Neuronal stem cell (in vitro differentiated cells): ENCODE measurements around the gene PALS1.
A peak's percentile ranks its signal among the peaks of the same experiment; 100 is the strongest.

Experiments
- DNase-seq: peaks from one replicate; pipeline ENCODE4 v3.0.0-alpha.2; 2013; ENCODE audit warnings: low spot score
- H2AFZ ChIP-seq: one replicate; pipeline ENCODE4 v1.6.1; 2013; ENCODE audit warnings: mild to moderate bottlenecking, low read length, inconsistent platforms
- H2AK5ac ChIP-seq: 2 replicates; pipeline ENCODE4 v1.6.1; 2013; ENCODE audit warnings: low read depth, mild to moderate bottlenecking, inconsistent platforms, low read length, moderate library complexity, mixed read lengths
- H2BK120ac ChIP-seq: 2 replicates; pipeline ENCODE4 v1.6.1; 2013; ENCODE audit warnings: low read depth, mild to moderate bottlenecking, inconsistent platforms, low read length, moderate library complexity, mixed read lengths
- H2BK12ac ChIP-seq: one replicate; pipeline ENCODE4 v1.6.1; 2013; ENCODE audit warnings: low read length, inconsistent platforms
- H2BK15ac ChIP-seq: 2 replicates; pipeline ENCODE4 v1.6.1; 2013; ENCODE audit warnings: mild to moderate bottlenecking, low read length, inconsistent platforms, mixed read lengths
- H2BK5ac ChIP-seq: one replicate; pipeline ENCODE4 v1.6.1; 2013; ENCODE audit warnings: inconsistent platforms, mild to moderate bottlenecking, low read length, moderate library complexity
- H3K14ac ChIP-seq: one replicate; pipeline ENCODE4 v1.6.1; 2013; ENCODE audit warnings: low read length, inconsistent platforms
- H3K18ac ChIP-seq: 2 replicates; pipeline ENCODE4 v1.6.1; 2013; ENCODE audit warnings: low read length, inconsistent platforms
- H3K23ac ChIP-seq: 2 replicates; pipeline ENCODE4 v1.6.1; 2013; ENCODE audit warnings: low read depth, mild to moderate bottlenecking, mixed read lengths, low read length, inconsistent platforms; ENCODE audit not compliant: poor library complexity
- H3K27ac ChIP-seq: replicated peaks from 3 replicates; pipeline ENCODE4 v1.5.1; 2013; ENCODE audit warnings: low read length, inconsistent platforms
- H3K27me3 ChIP-seq, 3 experiments: 2 replicates each; pipeline ENCODE4 v1.6.1; 2013; ENCODE audit warnings: low read length in 3 of 3, mild to moderate bottlenecking in 2 of 3, inconsistent platforms in 1 of 3, low read depth in 1 of 3, mixed read lengths in 1 of 3, moderate library complexity in 1 of 3; ENCODE audit not compliant: control insufficient read depth in 3 of 3, insufficient read depth in 3 of 3
- H3K36me3 ChIP-seq, 2 donors: replicated peaks in 1 of 2; 2 replicates each; pipeline ENCODE4 v1.6.1; 2013; ENCODE audit warnings: low read length in 2 of 2; ENCODE audit not compliant: control insufficient read depth in 2 of 2, insufficient read depth in 2 of 2
- H3K4ac ChIP-seq: 2 replicates; pipeline ENCODE4 v1.6.1; 2013; ENCODE audit warnings: inconsistent platforms, mild to moderate bottlenecking, low read length, moderate library complexity
- H3K4me1 ChIP-seq, 2 donors: 1 replicate in 1 of 2; 2 replicates in 1 of 2; pipeline ENCODE4 v1.6.1; 2013; ENCODE audit warnings: low read length in 2 of 2, low read depth in 1 of 2; ENCODE audit not compliant: control insufficient read depth in 2 of 2, insufficient read depth in 1 of 2
- H3K4me2 ChIP-seq: one replicate; pipeline ENCODE4 v1.6.1; 2013; ENCODE audit warnings: mild to moderate bottlenecking, low read length, inconsistent platforms; ENCODE audit not compliant: insufficient read depth, poor library complexity, severe bottlenecking
- H3K4me3 ChIP-seq, 2 donors: 2 replicates each; pipeline ENCODE4 v1.5.1; 2013; ENCODE audit warnings: low read length in 2 of 2, mild to moderate bottlenecking in 2 of 2, inconsistent platforms in 1 of 2, moderate library complexity in 1 of 2
- H3K79me1 ChIP-seq: one replicate; pipeline ENCODE4 v1.6.1; 2013; ENCODE audit warnings: low read depth, mild to moderate bottlenecking, inconsistent platforms, low read length, moderate library complexity
- H3K9ac ChIP-seq: one replicate; pipeline ENCODE4 v1.6.1; 2013; ENCODE audit warnings: mild to moderate bottlenecking, low read depth, low read length, inconsistent platforms; ENCODE audit not compliant: poor library complexity
- H3K9me3 ChIP-seq, 2 donors: replicated peaks in 1 of 2; 2 replicates each; pipeline versions ENCODE3 to v1.6.1; 2013; ENCODE audit warnings: low read length in 2 of 2, mild to moderate bottlenecking in 2 of 2, inconsistent platforms in 1 of 2, low read depth in 1 of 2, mixed read lengths in 1 of 2, moderate library complexity in 1 of 2; ENCODE audit not compliant: control insufficient read depth in 2 of 2, insufficient read depth in 1 of 2
- H4K8ac ChIP-seq: one replicate; pipeline ENCODE4 v1.6.1; 2013; ENCODE audit warnings: low read depth, mild to moderate bottlenecking, inconsistent platforms, low read length, moderate library complexity
- H4K91ac ChIP-seq: one replicate; pipeline ENCODE4 v1.6.1; 2013; ENCODE audit warnings: low read length, low read depth, mild to moderate bottlenecking, inconsistent platforms; ENCODE audit not compliant: poor library complexity
- WGBS, 2 donors: extraction: QIAGEN DNeasy Blood & Tissue Kit; methylation state at CpG; one replicate each; pipeline ENCODE4 v1.1.7; 2013; ENCODE audit warnings: missing lambda C conversion rate in 2 of 2, mixed read lengths in 1 of 2; ENCODE audit not compliant: insufficient read length in 2 of 2, insufficient replicate concordance in 1 of 2; ENCODE audit errors: extremely low coverage in 2 of 2; 5-methylcytosine and 5-hydroxymethylcytosine counted together

PALS1 gene

GRCh38 chr14:67240978-67241410 is 241 bp upstream of the PALS1 start:
- no peaks in the 10 kb centered on the region for H3K79me1 ChIP-seq
- H3K36me3 ChIP-seq = peaks cover 0 to 2% of the 10 kb centered on the region in 2 donors
- no CpG with 5 or more reads among the region's 54 CpGs for WGBS, 2 donors
- H3K23ac ChIP-seq = peak overlapping the region; percentile 98
- H2BK12ac ChIP-seq = no peak overlapping the region
- H4K91ac ChIP-seq = no peak overlapping the region
- DNase-seq = peak; percentile 97
- peak overlapping the region; percentile 91 for H2AFZ ChIP-seq
- H3K4me1 ChIP-seq = peaks cover 4% of the 10 kb centered on the region in 2 donors
- H3K27me3 ChIP-seq = no peaks in the 10 kb centered on the region
- peak overlapping the region; percentile 100 for H3K27ac ChIP-seq
- no peak overlapping the region for H2AK5ac ChIP-seq
- no peak overlapping the region for H3K14ac ChIP-seq
- H2BK5ac ChIP-seq = peak overlapping the region; percentile 99
- no peak overlapping the region for H3K9ac ChIP-seq
- H3K4me3 ChIP-seq = peak overlapping the region; percentile 61 to 99
- H3K4ac ChIP-seq = no peak overlapping the region
- H2BK15ac ChIP-seq = no peak overlapping the region
- H4K8ac ChIP-seq = no peak overlapping the region
- H3K4me2 ChIP-seq = peak overlapping the region; percentile 63
- no peak overlapping the region for H3K18ac ChIP-seq
- peaks cover 0 to 19% of the 10 kb centered on the region in 2 donors for H3K9me3 ChIP-seq
- no peak overlapping the region for H2BK120ac ChIP-seq

DNA sequence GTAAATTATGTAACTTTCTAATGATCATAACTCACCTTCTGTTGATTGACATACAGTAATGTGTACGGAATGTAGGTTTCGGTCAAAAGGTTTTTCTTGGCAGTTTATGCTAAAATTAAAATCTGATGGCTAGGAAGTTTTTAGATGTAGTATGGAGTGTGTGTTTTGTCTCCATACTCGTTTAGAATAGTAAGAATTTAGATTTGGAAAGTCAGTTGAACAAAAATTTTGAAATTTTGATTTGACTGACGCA is 859 bp downstream of the PALS1 start:
- no peaks in the 10 kb centered on the region for H3K79me1 ChIP-seq
- no peak overlapping the region for H3K18ac ChIP-seq
- H3K36me3 ChIP-seq = peaks cover 0 to 2% of the 10 kb centered on the region in 2 donors
- H2BK120ac ChIP-seq = no peak overlapping the region
- no peak overlapping the region for H2BK12ac ChIP-seq
- no peak overlapping the region for H4K91ac ChIP-seq
- H3K4ac ChIP-seq = no peak overlapping the region
- no peaks in the 10 kb centered on the region for H3K27me3 ChIP-seq
- H3K23ac ChIP-seq = no peak overlapping the region
- peak overlapping the region; percentile 100 for H3K27ac ChIP-seq
- H3K9me3 ChIP-seq = peaks cover 0 to 19% of the 10 kb centered on the region in 2 donors
- no peak overlapping the region for H2BK5ac ChIP-seq
- no CpG with 5 or more reads among the region's 4 CpGs for WGBS, 2 donors
- no peak overlapping the region for H3K14ac ChIP-seq
- peak overlapping the region; percentile 91 for H2AFZ ChIP-seq
- no peak overlapping the region for H4K8ac ChIP-seq
- H3K4me3 ChIP-seq = peak overlapping the region; percentile 61 to 99
- peaks cover 4% of the 10 kb centered on the region in 2 donors for H3K4me1 ChIP-seq
- H2AK5ac ChIP-seq = no peak overlapping the region
- H3K9ac ChIP-seq = no peak overlapping the region
- no peak overlapping the region for H2BK15ac ChIP-seq
- no peak overlapping the region for H3K4me2 ChIP-seq
- DNase-seq = no peak

DNA sequence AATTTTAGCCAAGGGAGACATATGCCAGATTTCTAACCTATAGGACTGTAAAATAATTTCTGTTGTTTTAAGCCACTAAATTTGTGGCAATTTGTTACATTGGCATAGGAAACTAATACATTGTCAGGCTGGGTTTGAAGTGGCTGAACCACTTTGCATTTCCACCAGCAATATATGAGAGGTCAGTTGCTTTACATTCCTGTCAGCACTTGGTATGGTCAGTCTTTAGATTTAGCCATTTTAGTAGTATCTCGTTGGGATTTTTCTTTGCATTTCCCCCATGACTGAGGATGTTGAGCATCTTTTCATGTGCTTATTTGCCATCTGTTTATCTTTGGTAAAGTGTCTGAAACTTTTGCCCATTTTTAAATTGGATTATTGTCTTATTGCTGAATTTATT is 3.9 kb downstream of the PALS1 start:
- Histone ChIP-seq H3K14ac (no peak overlapping the region), H3K9me3 (peaks cover 0 to 19% of the 10 kb centered on the region in 2 donors), H2AK5ac (no peak overlapping the region), H3K4me1 (peaks cover 3 to 5% of the 10 kb centered on the region in 2 donors), H3K18ac (no peak overlapping the region), H2AFZ (no peak overlapping the region), H3K9ac (no peak overlapping the region), H2BK120ac (no peak overlapping the region), H4K8ac (no peak overlapping the region), H3K4me2 (no peak overlapping the region), H2BK15ac (no peak overlapping the region), H3K79me1 (peaks cover 3% of the 10 kb centered on the region), H3K4ac (no peak overlapping the region), H3K27me3 (no peaks in the 10 kb centered on the region), H3K27ac (no peak overlapping the region), H3K36me3 (peaks cover 0 to 6% of the 10 kb centered on the region in 2 donors), H2BK5ac (no peak overlapping the region), H4K91ac (no peak overlapping the region), H3K23ac (no peak overlapping the region), H3K4me3 (no peak overlapping the region), H2BK12ac (no peak overlapping the region)
- no peak for DNase-seq
- WGBS, 2 donors = no CpG with 5 or more reads among the region's 1 CpG

DNA sequence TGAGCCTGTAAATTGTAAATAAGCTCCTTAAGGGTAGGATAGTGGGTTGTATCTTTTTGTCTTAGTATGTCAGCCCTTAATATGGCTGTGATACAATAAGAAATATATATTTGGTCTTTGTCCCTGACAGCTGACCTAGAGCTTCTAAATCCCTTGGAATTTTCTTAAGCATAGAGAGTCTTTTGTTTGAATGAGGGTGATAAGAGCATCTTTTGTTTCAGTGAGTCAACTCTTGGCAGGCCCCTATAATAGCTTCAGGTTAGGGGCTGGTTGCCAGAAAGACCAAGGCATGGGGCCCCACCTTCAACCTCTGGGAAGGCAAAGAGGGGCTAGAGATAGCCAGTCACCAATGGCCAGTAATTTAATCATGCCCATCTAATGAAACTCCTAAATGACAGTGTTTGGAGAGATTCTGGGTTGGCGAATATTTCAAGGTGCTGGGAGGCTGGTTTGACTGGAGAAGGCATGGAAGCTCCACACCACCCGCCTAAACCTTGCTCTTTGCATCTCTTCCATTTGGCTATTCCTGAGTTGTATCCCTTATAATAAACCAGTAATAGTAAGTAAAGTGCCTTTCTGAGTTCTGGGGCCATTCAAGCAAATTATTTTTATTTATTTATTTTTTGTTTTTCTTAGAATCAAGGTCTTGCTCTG is 10.5 kb downstream of the PALS1 start:
- no peak overlapping the region for H3K4me3 ChIP-seq
- no peak overlapping the region for H2BK5ac ChIP-seq
- WGBS, 2 donors = no CpG with 5 or more reads among the region's 2 CpGs
- no peak overlapping the region for H2BK12ac ChIP-seq
- no peak overlapping the region for H2AFZ ChIP-seq
- no peaks in the 10 kb centered on the region for H3K27me3 ChIP-seq
- H4K91ac ChIP-seq = no peak overlapping the region
- no peak for DNase-seq
- peaks cover 0 to 7% of the 10 kb centered on the region in 2 donors for H3K4me1 ChIP-seq
- H4K8ac ChIP-seq = no peak overlapping the region
- no peak overlapping the region for H3K4me2 ChIP-seq
- no peak overlapping the region for H3K4ac ChIP-seq
- no peak overlapping the region for H3K27ac ChIP-seq
- peaks cover 5% of the 10 kb centered on the region for H3K79me1 ChIP-seq
- H2BK15ac ChIP-seq = no peak overlapping the region
- no peak overlapping the region for H3K14ac ChIP-seq
- no peaks in the 10 kb centered on the region for H3K9me3 ChIP-seq
- H3K23ac ChIP-seq = no peak overlapping the region
- no peak overlapping the region for H2AK5ac ChIP-seq
- no peak overlapping the region for H3K18ac ChIP-seq
- no peak overlapping the region for H2BK120ac ChIP-seq
- H3K36me3 ChIP-seq = peaks cover 0 to 11% of the 10 kb centered on the region in 2 donors
- no peak overlapping the region for H3K9ac ChIP-seq
